Measurements from ENCODE around the gene ADAT2. TPM values are rescaled to one million over a fixed set of nuclear protein-coding genes. Genes with fewer than 3 reads are reported as not detected.

Gene ADAT2
- total and polyA plus RNA-seq, 2 of the 8 experiments (the other 6 are each of a cell fraction or from before 2014, with no cell fraction given), result 4.3 to 11.8 TPM

DNA sequence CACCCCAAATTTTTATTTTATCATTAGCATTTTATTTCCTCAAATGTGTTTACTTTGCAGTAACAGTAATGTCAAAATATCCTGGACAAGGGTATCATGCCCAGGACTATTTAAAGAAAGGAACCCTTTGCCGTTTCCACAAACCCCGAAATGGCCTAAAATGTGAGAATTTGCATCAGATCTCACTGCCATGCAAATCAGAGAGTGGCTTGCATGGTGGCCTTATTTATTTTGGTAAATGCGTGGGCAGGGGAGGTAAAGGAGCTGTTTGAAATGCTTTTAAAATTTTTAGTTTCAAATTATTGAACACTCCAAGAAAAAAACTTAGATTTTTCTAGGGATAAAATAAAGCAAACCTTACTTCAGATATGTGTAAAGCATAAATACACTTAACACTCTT lies 43.8 kb downstream of the ADAT2 start (continued):
- TF ChIP-seq GABPA (IDR thresholded peaks at IDR 0.05; ENCODE audit: borderline replicate concordance, insufficient read depth, low read length), result no peak
- TF ChIP-seq ZNF274 (IDR thresholded peaks at IDR 0.05; ENCODE audit: borderline replicate concordance, extremely low read depth, low read length), result no peak
- no peak for TF ChIP-seq SP4 (IDR thresholded peaks at IDR 0.05; ENCODE audit: low read length)
- no peak for TF ChIP-seq HDAC6 (IDR thresholded peaks at IDR 0.05; ENCODE audit: low read depth, low read length)
